ENCODE measurements around the gene RWDD2A.

DNA sequence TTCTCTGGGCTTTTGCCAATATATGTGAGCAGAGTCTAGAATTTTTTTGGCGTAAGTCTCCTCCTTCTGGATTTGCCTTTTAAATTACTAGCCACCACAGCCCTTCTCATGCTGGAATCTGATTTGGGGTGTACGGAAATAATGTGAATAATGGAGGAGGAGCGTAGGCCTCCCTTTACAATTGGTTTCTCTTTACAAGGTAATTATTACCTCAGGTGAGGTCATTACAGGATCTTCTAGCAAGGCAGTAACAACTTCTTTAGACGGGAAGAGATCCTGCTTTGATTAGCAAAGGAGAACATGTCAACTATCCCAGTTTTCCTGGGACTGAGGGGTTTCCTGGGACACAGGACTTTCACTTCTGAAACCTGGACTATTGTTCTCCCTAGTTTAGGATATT lies 8.9 kb downstream of the RWDD2A start:
- TF ChIP-seq POLR2A (IDR thresholded peaks at IDR 0.05) (no peak), POLR2AphosphoS5 (IDR thresholded peaks at IDR 0.05) (no peak)
- TF ChIP-seq, protein P1, sequence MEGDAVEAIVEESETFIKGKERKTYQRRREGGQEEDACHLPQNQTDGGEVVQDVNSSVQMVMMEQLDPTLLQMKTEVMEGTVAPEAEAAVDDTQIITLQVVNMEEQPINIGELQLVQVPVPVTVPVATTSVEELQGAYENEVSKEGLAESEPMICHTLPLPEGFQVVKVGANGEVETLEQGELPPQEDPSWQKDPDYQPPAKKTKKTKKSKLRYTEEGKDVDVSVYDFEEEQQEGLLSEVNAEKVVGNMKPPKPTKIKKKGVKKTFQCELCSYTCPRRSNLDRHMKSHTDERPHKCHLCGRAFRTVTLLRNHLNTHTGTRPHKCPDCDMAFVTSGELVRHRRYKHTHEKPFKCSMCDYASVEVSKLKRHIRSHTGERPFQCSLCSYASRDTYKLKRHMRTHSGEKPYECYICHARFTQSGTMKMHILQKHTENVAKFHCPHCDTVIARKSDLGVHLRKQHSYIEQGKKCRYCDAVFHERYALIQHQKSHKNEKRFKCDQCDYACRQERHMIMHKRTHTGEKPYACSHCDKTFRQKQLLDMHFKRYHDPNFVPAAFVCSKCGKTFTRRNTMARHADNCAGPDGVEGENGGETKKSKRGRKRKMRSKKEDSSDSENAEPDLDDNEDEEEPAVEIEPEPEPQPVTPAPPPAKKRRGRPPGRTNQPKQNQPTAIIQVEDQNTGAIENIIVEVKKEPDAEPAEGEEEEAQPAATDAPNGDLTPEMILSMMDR (IDR thresholded peaks at IDR 0.05): no peak

Measured in gastroesophageal sphincter (tissue), 3 donors.